ENCODE data around the gene AFF1.

DNA sequence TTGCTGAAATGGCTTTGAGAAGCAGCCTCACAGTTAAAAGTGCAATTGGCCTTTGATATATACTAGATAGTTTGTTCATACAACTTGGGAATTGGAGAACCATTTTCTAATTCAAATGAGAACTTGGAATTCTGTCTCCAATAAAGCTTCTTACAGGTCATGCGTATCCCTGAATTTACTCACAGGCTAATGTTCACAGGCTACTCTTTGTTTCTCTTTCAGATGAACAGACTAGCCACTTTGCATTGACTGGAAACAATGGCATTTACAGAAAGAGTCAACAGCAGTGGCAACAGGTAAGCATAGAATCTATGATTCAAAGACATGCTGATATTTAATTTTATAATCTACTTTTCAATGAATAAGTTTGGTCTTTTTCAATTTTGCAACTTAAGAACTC is 13.5 kb downstream of the AFF1 start:
- no peak for TF ChIP-seq POLR2A (IDR thresholded peaks at IDR 0.05; ENCODE audit: low read length)
- TF ChIP-seq GATA1 (IDR thresholded peaks at IDR 0.05; ENCODE audit: low read depth, low read length), result no peak

Data from erythroblast (primary cell).